Effector CD4-positive, alpha-beta T cell (primary cell): ENCODE measurements around the gene MTUS2.

ENCODE experiments used
- DNase-seq: peaks from one replicate; pipeline ENCODE4 v3.0.0-alpha.2; 2020

Gene MTUS2

GRCh38 chr13:29255567-29255966 lies 435.4 kb downstream of the MTUS2 start:
- DNase-seq, result no peak

- no peak for DNase-seq
Measured at GRCh38 chr13:29260684-29261083, 440.5 kb downstream of the MTUS2 start.

- DNase-seq, result no peak
Measured at GRCh38 chr13:29266261-29266660, 446.1 kb downstream of the MTUS2 start.

- DNase-seq, result no peak
Measured at GRCh38 chr13:29266756-29267733, 446.9 kb downstream of the MTUS2 start.

GRCh38 chr13:29270271-29270985 lies 450.3 kb downstream of the MTUS2 start:
- DNase-seq, result no peak

GRCh38 chr13:29271606-29272005 lies 451.5 kb downstream of the MTUS2 start:
- no peak for DNase-seq

- DNase-seq, result no peak
Measured at GRCh38 chr13:29279356-29280254, 459.5 kb downstream of the MTUS2 start.

- DNase-seq, result no peak
Measured at GRCh38 chr13:29281932-29282495, 461.9 kb downstream of the MTUS2 start.

GRCh38 chr13:29284726-29285125 lies 464.6 kb downstream of the MTUS2 start:
- no peak for DNase-seq

GRCh38 chr13:29287237-29287636 lies 467.1 kb downstream of the MTUS2 start:
- no peak for DNase-seq

GRCh38 chr13:29292045-29292444 lies 471.9 kb downstream of the MTUS2 start:
- no peak for DNase-seq

GRCh38 chr13:29294821-29295220 lies 474.7 kb downstream of the MTUS2 start:
- no peak for DNase-seq

- no peak for DNase-seq
Measured at GRCh38 chr13:29301027-29301426, 480.9 kb downstream of the MTUS2 start.

- no peak for DNase-seq
Measured at GRCh38 chr13:29304148-29304547, 484.0 kb downstream of the MTUS2 start.

GRCh38 chr13:29310806-29311205 lies 490.7 kb downstream of the MTUS2 start:
- DNase-seq, result no peak

GRCh38 chr13:29315847-29316246 lies 495.7 kb downstream of the MTUS2 start:
- DNase-seq, result no peak

GRCh38 chr13:29317828-29318227 lies 497.7 kb downstream of the MTUS2 start:
- no peak for DNase-seq

GRCh38 chr13:29318741-29319140 lies 498.6 kb downstream of the MTUS2 start:
- no peak for DNase-seq

- no peak for DNase-seq
Measured at GRCh38 chr13:29319451-29319850, 499.3 kb downstream of the MTUS2 start.

GRCh38 chr13:29323954-29324353 lies 503.8 kb downstream of the MTUS2 start:
- DNase-seq, result no peak

- no peak for DNase-seq
Measured at GRCh38 chr13:29324601-29325000, 504.5 kb downstream of the MTUS2 start.

- DNase-seq, result no peak
Measured at GRCh38 chr13:29328501-29328900, 508.4 kb downstream of the MTUS2 start.

GRCh38 chr13:29336356-29336755 lies 516.2 kb downstream of the MTUS2 start:
- DNase-seq, result no peak
